GM18867 (cell line): ENCODE data around the gene XRN2.

Experiments used
- ATAC-seq: cut with Tn5 transposase; IDR thresholded peaks from one replicate; pipeline ENCODE4 v1.9.1; 2021; ENCODE audit warnings: mild to moderate bottlenecking, moderate library complexity; ENCODE audit not compliant: unreplicated experiment

XRN2 gene, protein sequence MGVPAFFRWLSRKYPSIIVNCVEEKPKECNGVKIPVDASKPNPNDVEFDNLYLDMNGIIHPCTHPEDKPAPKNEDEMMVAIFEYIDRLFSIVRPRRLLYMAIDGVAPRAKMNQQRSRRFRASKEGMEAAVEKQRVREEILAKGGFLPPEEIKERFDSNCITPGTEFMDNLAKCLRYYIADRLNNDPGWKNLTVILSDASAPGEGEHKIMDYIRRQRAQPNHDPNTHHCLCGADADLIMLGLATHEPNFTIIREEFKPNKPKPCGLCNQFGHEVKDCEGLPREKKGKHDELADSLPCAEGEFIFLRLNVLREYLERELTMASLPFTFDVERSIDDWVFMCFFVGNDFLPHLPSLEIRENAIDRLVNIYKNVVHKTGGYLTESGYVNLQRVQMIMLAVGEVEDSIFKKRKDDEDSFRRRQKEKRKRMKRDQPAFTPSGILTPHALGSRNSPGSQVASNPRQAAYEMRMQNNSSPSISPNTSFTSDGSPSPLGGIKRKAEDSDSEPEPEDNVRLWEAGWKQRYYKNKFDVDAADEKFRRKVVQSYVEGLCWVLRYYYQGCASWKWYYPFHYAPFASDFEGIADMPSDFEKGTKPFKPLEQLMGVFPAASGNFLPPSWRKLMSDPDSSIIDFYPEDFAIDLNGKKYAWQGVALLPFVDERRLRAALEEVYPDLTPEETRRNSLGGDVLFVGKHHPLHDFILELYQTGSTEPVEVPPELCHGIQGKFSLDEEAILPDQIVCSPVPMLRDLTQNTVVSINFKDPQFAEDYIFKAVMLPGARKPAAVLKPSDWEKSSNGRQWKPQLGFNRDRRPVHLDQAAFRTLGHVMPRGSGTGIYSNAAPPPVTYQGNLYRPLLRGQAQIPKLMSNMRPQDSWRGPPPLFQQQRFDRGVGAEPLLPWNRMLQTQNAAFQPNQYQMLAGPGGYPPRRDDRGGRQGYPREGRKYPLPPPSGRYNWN

GRCh38 chr20:21303061-21303871 lies at the start of gene XRN2:
XRN2 (plus strand) TSS chr20:21303331; CDS start chr20:21303399, 68 bp downstream.
- peak; percentile 92 for ATAC-seq

DNA sequence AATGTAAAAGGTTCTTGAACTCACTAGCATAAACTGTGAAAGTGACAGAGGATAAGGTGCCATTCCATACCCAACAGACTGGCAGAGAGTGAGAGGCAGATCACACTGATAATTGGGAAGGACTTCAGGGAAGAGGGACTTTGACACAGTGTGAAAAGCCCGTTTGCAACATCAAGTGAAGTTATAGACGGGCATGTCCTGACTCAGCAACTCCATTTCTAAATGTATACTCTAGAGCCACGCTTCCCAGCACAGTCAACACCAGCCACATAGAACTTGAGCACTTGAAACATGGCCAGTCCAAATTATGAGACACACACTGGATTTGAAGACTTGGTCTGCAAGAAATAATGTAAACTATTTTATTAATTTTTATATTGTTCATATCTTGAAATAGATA lies 45.9 kb upstream of the XRN2 start:
- no peak for ATAC-seq

GRCh38 chr20:21258411-21258810 lies 44.7 kb upstream of the XRN2 start:
- ATAC-seq: no peak

- no peak for ATAC-seq
Measured at GRCh38 chr20:21259346-21259745, 43.8 kb upstream of the XRN2 start.

DNA sequence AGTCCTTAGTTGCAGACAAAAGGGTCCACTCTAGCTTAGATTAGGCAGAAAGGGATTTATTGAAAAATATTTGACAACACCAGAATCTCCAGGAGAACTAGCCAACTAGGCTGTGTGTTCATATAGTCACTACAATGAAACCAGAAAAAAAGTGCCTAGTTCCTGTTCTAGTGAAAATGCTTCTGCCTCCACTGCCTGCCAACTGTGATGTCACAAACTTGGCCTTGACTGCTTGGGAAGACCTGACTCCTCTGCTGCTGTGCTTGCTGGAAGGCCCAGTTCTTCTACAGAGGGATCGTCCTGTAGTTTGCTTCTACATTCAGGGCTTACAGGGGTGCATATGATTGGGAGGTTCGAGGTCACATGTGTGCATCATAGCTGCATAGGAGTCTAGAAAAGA lies 40.3 kb upstream of the XRN2 start:
- ATAC-seq: no peak

- ATAC-seq: no peak
Measured at GRCh38 chr20:21265261-21266190, 37.6 kb upstream of the XRN2 start.

- no peak for ATAC-seq
Measured at GRCh38 chr20:21266191-21266536, 37.0 kb upstream of the XRN2 start.

GRCh38 chr20:21269772-21270171 lies 33.4 kb upstream of the XRN2 start:
- ATAC-seq: no peak

DNA sequence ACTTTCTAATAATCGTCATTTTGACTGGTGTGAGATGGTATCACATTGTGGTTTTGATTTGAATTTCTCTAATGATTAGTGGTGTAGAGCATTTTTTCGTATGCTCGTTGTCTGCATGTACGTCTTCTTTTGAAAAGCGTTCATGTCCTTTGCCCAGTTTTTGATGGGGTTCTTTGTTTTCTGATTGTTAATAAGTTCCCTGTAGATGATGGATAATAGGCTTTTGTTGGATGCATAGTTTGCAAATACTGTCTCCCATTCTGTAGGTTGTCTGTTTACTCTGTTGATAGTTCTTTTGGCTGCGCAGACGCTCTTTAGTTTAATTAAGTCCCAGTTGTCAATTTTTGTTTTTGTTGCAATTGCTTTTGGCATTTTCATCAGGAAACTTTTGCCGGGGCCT lies 32.3 kb upstream of the XRN2 start:
- ATAC-seq: no peak

DNA sequence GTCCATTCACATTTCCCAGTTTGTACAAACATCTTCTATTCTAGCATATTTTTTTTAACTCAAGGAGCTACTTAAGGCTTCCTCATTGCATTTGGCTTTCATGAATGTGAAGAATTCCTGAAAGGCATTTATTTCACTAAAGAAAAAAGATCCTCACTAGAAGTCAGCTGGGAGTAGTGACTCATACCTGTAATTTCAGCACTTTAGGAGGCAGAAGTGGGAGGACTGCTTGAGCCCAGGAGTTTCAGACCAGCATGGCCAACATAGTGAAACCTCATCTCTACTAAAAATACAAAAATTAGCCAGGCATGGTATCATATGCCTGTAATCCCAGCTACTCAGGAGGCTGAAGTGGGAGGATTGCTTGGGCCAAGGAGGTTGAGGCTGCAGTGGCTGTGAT lies 30.9 kb upstream of the XRN2 start:
- ATAC-seq: peak; percentile 40

DNA sequence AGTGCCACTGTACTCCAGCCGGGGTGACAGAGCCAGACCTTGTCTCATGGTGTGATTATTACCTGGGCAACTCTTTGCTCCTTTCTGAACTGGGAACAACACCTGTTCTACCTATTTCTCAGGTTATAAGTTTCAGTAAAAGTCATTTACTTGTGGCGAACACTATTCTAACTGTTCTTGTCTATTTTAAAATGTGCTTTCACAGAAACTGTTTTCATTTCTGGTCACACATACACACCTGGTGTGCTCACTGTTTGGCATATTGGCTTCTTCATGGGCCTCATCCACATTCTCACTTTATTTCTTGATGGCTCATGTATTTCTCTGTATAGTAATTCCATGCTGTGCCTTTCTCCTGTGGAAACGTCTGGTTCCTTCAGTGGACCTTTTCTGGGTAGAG lies 30.5 kb upstream of the XRN2 start:
- ATAC-seq: peak; percentile 76

GRCh38 chr20:21273755-21274386 lies 29.3 kb upstream of the XRN2 start:
- ATAC-seq: no peak

DNA sequence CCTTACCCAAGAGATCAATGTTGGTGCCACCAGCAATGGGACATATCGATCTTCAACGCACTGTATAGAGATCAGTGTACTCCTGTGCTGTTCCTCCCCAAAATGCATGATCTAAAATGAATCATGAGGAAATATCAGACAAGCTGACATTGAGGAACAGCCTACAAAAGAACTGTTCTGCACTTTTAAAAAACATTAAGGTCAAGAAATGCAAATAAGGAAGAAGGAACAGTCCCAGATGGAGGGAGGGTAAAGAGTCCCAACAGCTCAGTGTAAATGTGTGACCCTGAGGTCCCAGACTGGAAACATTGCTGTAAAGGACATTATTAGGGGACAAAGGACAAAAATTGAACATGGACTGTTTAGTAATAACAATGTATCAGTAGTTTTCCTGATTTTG lies 24.3 kb upstream of the XRN2 start:
- ATAC-seq: no peak

DNA sequence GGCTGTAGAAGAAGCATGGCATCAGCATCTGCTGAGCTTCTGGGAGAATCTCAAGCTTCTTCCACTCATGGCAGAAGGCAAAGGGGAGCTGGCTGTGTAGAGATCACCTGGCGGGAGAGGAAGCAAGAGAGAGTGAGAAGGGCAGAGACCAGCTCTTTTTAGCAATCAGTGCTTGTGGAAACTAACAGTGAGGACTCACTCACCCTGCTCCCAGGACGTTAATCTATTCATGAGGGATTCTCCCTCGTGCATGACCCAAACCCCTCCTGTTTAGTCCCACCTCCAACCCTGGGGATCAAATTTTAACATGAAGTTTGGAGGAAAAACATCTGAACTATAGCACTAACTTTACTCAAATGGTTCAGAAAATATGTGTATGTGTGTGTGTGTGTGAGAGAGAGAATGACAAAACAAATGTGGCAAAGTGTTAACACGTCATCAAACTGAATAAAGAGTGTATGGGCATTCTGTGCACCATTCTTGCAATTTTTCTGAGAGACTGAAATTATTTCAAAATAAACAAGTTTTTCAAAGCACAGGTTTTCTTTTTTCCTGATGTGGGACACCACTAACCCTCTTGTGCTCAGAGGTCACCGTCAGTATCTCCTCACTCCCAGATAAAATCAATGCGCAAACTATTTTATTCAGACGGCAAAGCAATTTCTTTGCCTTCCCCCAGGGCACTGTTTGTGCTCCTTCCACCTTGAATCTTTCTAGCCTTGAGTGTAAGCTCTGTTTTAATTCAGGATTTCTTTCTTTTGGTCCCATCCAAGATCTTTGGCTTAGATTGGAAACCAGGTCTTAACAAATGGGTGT lies 23.2 kb upstream of the XRN2 start:
- no peak for ATAC-seq

DNA sequence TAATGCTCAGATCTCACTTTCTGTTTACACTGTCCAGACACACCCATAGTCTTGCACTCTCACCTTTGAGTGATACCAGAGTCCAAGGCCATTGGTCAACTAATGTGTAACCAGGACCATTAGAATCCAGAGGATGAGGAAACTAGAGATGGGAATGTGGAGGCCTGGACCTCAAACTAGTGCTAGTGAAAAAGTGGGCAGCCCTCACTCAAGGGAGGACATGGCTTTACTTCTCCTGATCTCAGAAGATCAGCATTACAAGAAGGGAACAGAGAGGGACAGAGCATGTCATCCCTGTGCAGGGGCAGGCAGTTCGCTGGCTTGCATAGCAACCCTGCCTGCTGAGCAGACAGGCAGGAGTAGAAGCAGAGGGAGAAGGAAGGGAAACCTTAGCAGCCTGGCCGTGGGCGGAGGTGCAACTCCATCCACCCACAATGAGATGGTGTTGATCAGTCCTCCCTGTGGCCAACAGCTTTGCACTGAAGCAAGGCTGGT lies 22.6 kb upstream of the XRN2 start:
- ATAC-seq: peak; percentile 88

- no peak for ATAC-seq
Measured at GRCh38 chr20:21286775-21287174, 16.4 kb upstream of the XRN2 start.

DNA sequence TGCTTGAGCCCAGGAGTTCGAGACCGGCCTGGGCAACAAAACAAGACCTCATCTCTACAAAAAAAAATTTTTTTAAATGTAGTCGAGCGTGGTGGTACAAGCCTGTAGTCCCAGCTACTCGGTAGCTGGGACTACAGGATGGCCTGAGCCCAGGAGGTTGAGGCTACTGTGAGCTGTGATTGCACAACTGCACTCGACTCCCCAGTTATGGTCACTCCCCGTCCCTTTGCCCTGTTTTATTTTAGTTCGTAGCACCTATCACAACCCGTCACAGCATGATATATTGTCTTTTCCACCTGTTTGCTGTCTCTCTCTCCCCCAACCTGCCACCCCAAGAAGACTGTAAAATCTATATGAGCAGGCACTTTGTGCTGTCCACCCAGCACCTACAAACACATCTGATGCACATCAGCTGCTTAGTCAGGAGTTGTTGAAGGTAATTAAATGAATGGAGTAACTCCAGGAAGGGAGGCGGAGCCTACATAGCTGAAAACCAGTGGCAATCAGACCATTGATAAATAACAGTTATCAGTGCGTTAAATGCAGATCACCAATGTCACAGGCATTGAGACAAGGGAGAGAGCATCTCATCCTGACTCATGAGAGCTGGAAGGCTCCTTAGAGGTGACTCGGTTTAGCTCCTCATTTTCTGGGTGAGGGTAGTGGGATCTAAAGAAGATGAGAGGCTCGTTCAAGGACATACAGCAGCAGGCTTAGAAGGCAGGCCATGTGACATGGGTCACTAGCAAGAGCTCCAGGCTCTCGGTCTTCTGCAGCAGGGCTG lies 14.4 kb upstream of the XRN2 start:
- ATAC-seq: no peak

GRCh38 chr20:21289651-21290050 lies 13.5 kb upstream of the XRN2 start:
- ATAC-seq: no peak
